GM23248 (cell line): ENCODE results near the gene PARL.

Experiments
- EZH2 ChIP-seq: fragments of 200-600 bp; sonication (generic); IDR thresholded peaks from 2 replicates; pipeline ENCODE4 v1.6.1; 2018; ENCODE audit warnings: antibody characterized with exemption, mild to moderate bottlenecking; ENCODE audit not compliant: insufficient read depth, poor library complexity, severe bottlenecking
- EZH2phosphoT487 ChIP-seq: fragments of 200-600 bp; sonication (generic); IDR thresholded peaks from 2 replicates; pipeline ENCODE4 v1.6.1; 2018; ENCODE audit warnings: antibody characterized with exemption, moderate library complexity, mild to moderate bottlenecking, low read depth; ENCODE audit not compliant: insufficient read depth

GRCh38 chr3:183922421-183922820 is 37.7 kb upstream of the PARL start:
- no peak for TF ChIP-seq EZH2phosphoT487
- no peak for TF ChIP-seq EZH2
